WTC11 (cell line): ENCODE data around the gene ARL17A. TPM values are rescaled to one million over a fixed set of nuclear protein-coding genes. Genes with fewer than 3 reads are reported as not detected.
"Not testable (repeated sequence)": the region's sequence is repeated elsewhere in the genome, so short reads cannot be mapped to it uniquely, and the experiment has no call there.

Experiments
- ATAC-seq: fragments of 200-7000 bp; cut with Tn5 transposase; 2 replicates; pipeline ENCODE4 v1.10.0; 2021; ENCODE audit warnings: mild to moderate bottlenecking, moderate library complexity
- CTCF ChIA-PET: fragments of 300-600 bp; sonication (Branson Sonifier 250); formaldehyde crosslinking; loops from one replicate; lab custom pipeline; 2021; ENCODE audit warnings: antibody characterized with exemption; lab: Charles Lee
- POLR2A ChIA-PET: fragments of 350-600 bp; sonication (Branson Sonifier 250); formaldehyde crosslinking; loops from one replicate; lab custom pipeline; 2021; ENCODE audit warnings: antibody characterized with exemption; lab: Charles Lee
- DNase-seq: peaks from one replicate; pipeline ENCODE4 v3.0.0; 2021; ENCODE audit warnings: low spot score
- H3K27ac Mint-ChIP-seq: 2 replicates; pipeline ENCODE4 v1.8.0; 2021; ENCODE audit warnings: mixed read lengths
- H3K27me3 Mint-ChIP-seq: 2 replicates; pipeline ENCODE4 v1.8.0; 2021; ENCODE audit warnings: low read depth, mild to moderate bottlenecking, moderate library complexity, mixed read lengths
- H3K36me3 Mint-ChIP-seq: 2 replicates; pipeline ENCODE4 v1.8.0; 2021; ENCODE audit warnings: mixed read lengths
- H3K4me1 Mint-ChIP-seq: 2 replicates; pipeline ENCODE4 v1.8.0; 2022; ENCODE audit warnings: mixed read lengths
- H3K4me3 Mint-ChIP-seq: 2 replicates; pipeline ENCODE4 v1.8.0; 2021; ENCODE audit warnings: mild to moderate bottlenecking, moderate library complexity, mixed read lengths
- H3K9me3 Mint-ChIP-seq: 2 replicates; pipeline ENCODE4 v1.8.0; 2021; ENCODE audit warnings: mixed read lengths
- total RNA-seq: library from RNA; stranded (reverse); gene quantifications from 3 replicates; pipeline ENCODE4 v1.2.3, GENCODE V29; 2021

Gene ARL17A
- total RNA-seq, 1 experiment from 2014 or later, result 26.8 TPM

DNA sequence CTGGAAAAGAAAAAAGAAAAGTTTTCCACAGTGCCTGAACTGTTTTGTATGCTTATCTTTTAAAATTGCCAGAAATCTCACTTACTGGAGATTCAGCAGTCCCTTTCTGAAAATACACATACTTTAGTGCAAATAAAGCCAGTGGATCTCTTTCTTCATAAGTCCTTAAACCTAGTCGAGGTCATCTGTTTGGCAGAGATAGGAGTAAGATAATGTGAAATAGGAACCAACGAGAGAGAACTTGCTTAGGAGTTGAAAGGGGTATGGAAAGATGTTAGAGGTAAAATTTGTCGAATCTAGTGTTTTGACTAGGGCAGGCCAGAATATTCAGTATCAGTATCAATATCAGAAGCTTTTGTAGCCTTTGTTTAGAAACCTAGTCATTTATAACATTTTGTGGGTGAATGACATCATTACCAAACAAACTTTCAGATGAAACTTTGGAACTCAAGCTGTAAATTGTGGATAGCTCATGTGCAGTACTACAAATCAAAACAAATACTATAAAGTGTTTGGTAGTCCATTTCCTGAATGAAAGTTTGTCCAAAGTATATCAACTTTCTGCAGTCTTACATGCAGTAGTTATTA lies 18.9 kb upstream of the ARL17A start:
- ATAC-seq, H3K4me1 Mint-ChIP-seq, DNase-seq, POLR2A ChIA-PET, H3K4me3 Mint-ChIP-seq, CTCF ChIA-PET, H3K27me3 Mint-ChIP-seq, H3K27ac Mint-ChIP-seq, H3K36me3 Mint-ChIP-seq, H3K9me3 Mint-ChIP-seq: not testable (repeated sequence)

DNA sequence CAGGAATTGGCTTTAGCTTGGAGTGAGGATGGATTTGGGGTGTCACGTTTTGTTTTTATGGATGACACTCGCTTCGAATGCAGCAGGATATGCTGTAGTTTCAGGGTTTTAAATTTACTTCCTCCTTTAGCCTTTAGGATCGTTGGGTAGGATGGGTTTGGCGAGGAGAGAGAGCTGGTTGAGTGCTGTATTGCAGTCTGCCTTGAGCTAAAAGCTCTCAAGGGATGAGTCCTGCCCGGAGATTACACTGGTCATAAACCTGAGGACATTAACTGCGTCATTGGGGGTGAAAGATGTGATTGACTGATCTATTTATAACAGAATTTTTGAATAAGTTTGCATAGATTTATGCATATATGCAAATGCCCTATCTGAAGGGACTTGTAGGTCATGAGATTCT lies 11.8 kb upstream of the ARL17A start:
- H3K9me3 Mint-ChIP-seq, H3K27me3 Mint-ChIP-seq, H3K27ac Mint-ChIP-seq, H3K4me3 Mint-ChIP-seq, CTCF ChIA-PET, POLR2A ChIA-PET, H3K4me1 Mint-ChIP-seq, H3K36me3 Mint-ChIP-seq, DNase-seq: not testable (repeated sequence)
- peak; percentile 20 for ATAC-seq

DNA sequence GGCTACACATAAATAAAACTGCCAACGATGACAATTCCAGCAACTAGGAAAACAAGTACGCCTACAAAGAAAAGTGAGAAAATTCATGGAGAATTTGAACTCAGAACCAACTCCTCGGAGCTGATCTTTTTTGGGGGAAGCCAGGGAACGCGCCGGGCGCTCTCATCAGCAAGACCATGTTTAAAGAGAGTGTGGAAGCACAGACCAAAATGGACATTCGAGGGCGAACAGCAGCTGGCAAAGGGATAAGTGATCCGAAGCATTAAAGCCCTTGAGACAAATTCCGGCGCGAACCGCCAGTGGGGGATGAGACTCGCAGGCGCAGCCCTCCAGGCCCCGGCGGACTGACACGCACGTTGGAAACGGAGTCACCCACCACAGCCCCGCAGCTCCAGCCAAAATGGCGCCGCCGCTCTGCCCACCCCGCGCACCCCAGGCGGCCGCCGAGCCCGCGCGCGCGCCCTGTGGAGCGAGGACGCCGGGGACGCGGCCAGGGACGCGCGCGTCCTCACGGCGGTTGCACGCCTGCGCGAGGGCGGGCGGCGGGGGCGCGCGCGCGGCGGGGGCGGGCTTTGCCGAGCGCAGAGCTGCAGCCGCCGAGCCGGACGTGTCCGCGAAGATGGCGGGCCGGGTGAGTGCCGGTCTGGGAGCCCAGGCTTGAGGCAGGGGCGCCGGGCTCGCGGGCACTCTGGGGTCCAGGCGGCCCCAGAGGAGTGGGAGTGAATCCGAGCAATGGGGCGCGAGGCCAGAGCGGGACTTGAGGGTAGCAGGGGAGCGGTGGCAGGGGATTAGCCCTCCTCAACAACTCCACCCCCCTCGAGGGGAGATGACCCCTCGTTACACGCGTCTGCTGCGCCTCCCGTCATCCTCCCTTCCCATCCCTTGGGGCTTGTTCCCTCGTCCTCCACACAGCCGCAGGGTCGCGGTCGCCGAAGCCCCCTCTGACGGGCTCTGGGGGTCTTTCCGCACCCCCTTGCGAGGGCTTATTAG lies 11.0 kb upstream of the ARL17A start, which contains the start of gene NSF:
NSF (plus strand) TSS at position 513 of the 990 bp plus-strand sequence; CDS start at position 620, 107 bp downstream.
- H3K36me3 Mint-ChIP-seq, H3K4me3 Mint-ChIP-seq, H3K27ac Mint-ChIP-seq, POLR2A ChIA-PET, DNase-seq, H3K9me3 Mint-ChIP-seq, CTCF ChIA-PET, H3K27me3 Mint-ChIP-seq, H3K4me1 Mint-ChIP-seq: not testable (repeated sequence)
- peak; percentile 82 for ATAC-seq

DNA sequence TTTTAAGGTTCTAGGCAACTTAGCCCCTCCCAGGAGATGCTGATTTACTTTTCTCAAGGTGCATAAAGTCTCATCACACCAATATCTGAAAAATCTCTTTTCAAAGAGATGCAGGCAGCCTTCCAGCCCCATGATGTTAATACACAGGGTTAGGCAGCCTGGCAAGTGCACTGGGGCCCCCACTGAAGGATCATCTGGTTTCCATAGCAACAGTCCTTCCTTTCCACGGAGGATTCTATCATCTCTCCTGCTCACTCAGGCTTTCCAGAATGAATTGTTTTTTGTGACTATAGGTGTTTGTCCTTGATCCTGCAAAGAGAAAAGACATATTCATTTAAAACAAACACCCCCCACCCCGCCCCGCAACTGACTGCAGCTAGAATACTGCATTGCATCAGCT lies 6.0 kb upstream of the ARL17A start:
- H3K9me3 Mint-ChIP-seq, DNase-seq, H3K27ac Mint-ChIP-seq, CTCF ChIA-PET, POLR2A ChIA-PET, H3K4me3 Mint-ChIP-seq, H3K27me3 Mint-ChIP-seq, H3K36me3 Mint-ChIP-seq, H3K4me1 Mint-ChIP-seq, ATAC-seq: not testable (repeated sequence)

DNA sequence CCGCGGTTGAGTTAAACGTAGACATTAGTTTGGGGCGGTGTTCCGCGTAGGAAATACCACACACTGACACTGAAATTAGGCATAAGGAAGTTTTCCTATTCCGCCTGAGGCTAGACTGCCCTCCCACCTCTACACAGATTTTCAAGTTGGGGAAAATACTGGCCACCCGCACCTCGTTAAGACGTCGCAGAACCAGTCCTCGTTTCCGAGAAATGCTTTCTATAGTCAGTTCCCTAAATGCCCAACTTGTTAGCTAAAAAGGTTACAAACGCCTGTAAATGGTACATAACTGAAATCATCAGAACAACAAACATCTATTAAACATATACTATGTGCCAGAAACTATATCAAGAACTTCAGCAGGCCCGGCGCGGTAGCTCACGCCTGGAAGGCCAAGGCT lies 591 bp upstream of the ARL17A start:
- DNase-seq, H3K4me3 Mint-ChIP-seq, H3K36me3 Mint-ChIP-seq, CTCF ChIA-PET, H3K27ac Mint-ChIP-seq, H3K4me1 Mint-ChIP-seq, H3K27me3 Mint-ChIP-seq, POLR2A ChIA-PET, H3K9me3 Mint-ChIP-seq, ATAC-seq: not testable (repeated sequence)

DNA sequence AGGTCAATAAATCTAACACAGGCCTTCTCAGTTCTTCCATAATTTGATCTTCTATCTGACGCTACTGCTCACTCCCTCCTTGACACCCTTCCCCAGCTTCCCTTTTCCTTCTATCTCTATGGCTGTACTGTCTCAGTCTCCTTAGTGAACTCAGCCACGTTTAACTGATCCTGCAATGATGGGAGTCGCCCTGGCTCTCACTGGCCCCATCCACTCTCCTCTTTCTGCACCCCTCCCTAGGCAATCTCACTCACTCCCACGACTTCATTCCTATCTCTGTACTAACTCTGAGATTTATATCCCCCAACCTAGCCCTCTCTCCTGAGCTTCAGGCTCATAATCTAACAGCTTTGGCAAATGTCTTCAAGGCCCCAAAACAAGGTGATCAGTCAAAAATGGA lies 7.7 kb downstream of the ARL17A start:
- POLR2A ChIA-PET, H3K9me3 Mint-ChIP-seq, H3K4me1 Mint-ChIP-seq, H3K27ac Mint-ChIP-seq, CTCF ChIA-PET, H3K4me3 Mint-ChIP-seq, H3K27me3 Mint-ChIP-seq, DNase-seq, ATAC-seq, H3K36me3 Mint-ChIP-seq: not testable (repeated sequence)

DNA sequence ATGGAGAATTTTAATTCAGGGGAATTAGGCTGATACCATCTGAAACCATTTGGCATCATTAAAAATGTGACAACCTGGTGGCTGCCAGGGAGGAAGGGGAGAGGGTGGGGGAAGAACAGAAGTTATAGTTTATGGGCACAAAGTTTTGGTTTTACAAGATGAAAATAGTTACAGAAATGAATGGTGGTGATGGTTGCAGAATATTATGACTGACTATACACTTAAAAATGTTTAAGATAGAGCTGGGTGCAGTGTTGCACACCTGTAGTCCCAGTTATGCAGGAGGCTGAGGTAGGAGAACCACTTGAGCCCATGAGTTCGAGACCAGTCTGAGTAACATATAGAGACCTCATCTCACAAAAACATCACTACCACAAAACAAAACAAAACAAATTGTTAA lies 12.5 kb downstream of the ARL17A start:
- H3K4me1 Mint-ChIP-seq, H3K36me3 Mint-ChIP-seq, ATAC-seq, H3K27me3 Mint-ChIP-seq, H3K27ac Mint-ChIP-seq, H3K9me3 Mint-ChIP-seq, CTCF ChIA-PET, DNase-seq, H3K4me3 Mint-ChIP-seq, POLR2A ChIA-PET: not testable (repeated sequence)

DNA sequence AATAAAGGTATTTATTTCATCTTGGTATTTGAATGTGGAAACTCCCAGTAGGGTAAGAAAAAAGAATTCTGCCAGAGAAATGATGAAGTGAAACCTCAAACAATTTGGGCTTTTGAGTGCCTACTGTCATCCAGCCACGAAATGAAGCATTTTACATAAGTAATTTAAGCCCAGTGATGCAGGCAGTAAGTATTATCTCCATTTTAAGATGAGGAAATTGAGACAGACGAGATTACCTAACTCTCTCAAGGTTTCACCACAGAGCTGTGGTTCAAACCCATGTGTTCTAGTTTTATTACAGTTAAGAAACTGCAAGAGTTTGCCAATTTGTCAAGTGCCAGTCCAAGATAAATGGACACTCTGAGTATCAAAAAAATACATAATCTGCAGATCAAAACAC lies 13.2 kb downstream of the ARL17A start:
- CTCF ChIA-PET, H3K36me3 Mint-ChIP-seq, POLR2A ChIA-PET, H3K4me3 Mint-ChIP-seq, ATAC-seq, H3K27ac Mint-ChIP-seq, DNase-seq, H3K9me3 Mint-ChIP-seq, H3K27me3 Mint-ChIP-seq, H3K4me1 Mint-ChIP-seq: not testable (repeated sequence)

DNA sequence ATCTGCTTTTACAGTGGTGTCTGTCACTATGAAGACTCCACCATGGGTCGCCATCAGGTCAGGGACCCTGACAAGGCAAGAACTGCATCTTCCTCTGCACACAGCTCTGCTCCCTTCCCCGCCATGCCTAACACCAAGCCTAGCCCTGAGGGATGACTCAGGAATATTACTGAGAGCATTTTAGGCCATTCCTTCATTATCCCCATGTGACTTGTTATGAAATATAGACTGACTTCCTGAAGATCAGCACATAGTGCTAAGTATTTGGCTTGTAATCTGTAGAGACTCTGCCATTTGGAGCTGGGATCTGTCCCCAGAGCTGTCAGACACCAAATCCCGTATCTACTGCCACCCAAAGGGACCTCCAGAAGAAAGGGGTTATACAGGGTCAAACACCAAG lies 19.4 kb downstream of the ARL17A start:
- DNase-seq, H3K4me1 Mint-ChIP-seq, ATAC-seq, POLR2A ChIA-PET, H3K36me3 Mint-ChIP-seq, H3K27me3 Mint-ChIP-seq, CTCF ChIA-PET, H3K4me3 Mint-ChIP-seq, H3K9me3 Mint-ChIP-seq, H3K27ac Mint-ChIP-seq: not testable (repeated sequence)

DNA sequence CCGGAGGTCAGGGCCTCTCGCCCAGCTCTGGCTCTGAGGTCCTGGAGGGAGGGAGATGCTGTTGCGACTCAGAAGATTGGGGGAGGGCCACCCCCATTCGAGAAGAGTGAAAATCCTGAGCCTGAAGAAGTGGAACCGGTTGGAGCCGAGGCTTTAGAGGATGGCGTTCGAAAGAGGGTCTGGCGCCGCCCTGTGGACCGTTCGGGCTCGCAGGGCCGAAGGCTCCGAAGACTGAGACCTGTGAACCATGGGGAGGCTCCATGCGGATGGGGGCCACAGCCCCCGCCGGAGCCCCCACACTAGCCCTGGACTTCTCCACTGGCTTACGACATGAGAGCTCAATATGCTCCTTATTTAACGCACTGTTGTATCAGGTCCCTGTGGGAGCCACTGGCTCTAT lies 20.3 kb downstream of the ARL17A start:
- ATAC-seq, result peak; percentile 86
- H3K9me3 Mint-ChIP-seq, H3K27me3 Mint-ChIP-seq, H3K4me1 Mint-ChIP-seq, CTCF ChIA-PET, POLR2A ChIA-PET, H3K36me3 Mint-ChIP-seq, DNase-seq, H3K27ac Mint-ChIP-seq, H3K4me3 Mint-ChIP-seq: not testable (repeated sequence)

DNA sequence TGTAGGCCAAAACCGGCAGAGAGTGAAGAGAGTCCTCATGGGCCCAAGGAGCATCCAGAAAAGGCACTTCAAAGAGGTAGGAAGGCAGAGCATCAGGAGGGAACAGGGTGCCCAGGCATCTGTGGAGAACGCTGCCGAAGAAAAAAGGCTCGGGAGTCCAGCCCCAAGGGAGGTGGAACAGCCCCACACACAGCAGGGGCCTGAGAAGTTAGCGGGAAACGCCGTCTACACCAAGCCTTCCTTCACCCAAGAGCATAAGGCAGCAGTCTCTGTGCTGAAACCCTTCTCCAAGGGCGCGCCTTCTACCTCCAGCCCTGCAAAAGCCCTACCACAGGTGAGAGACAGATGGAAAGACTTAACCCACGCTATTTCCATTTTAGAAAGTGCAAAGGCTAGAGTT lies 30.9 kb downstream of the ARL17A start:
- CTCF ChIA-PET, H3K4me1 Mint-ChIP-seq, H3K9me3 Mint-ChIP-seq, H3K4me3 Mint-ChIP-seq, DNase-seq, POLR2A ChIA-PET, H3K27ac Mint-ChIP-seq, H3K36me3 Mint-ChIP-seq, H3K27me3 Mint-ChIP-seq, ATAC-seq: not testable (repeated sequence)

DNA sequence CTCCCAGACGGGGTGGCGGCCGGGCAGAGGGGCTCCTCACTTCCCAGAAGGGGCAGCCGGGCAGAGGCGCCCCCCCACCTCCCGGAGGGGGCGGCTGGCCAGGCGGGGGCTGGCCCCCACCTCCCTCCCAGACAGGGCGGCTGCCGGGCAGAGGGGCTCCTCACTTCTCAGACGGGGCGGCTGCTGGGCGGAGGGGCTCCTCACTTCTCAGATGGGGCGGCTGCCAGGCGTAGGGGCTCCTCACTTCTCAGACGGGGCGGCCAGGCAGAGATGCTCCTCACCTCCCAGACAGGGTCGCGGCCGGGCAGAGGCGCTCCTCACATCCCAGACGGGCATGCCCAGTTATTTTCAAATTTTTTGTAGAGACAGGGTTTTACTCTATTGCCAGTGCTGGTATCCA lies 44.8 kb downstream of the ARL17A start:
- H3K9me3 Mint-ChIP-seq, DNase-seq, H3K4me1 Mint-ChIP-seq, H3K36me3 Mint-ChIP-seq, ATAC-seq, H3K4me3 Mint-ChIP-seq, POLR2A ChIA-PET, H3K27ac Mint-ChIP-seq, CTCF ChIA-PET, H3K27me3 Mint-ChIP-seq: not testable (repeated sequence)
